H9 (cell line): ENCODE data around the gene GABRD. TPM values are rescaled to one million over a fixed set of nuclear protein-coding genes. Genes with fewer than 3 reads are reported as not detected.

Source experiments
- DNase-seq: peaks from one replicate; pipeline ENCODE4 v3.0.0-alpha.2; 2017
- H2AFZ ChIP-seq: one replicate; pipeline ENCODE4 v1.6.1; 2013; ENCODE audit warnings: mild to moderate bottlenecking, low read length, control low read depth, moderate library complexity
- H2AK5ac ChIP-seq: 2 replicates; pipeline ENCODE4 v1.6.1; 2013; ENCODE audit warnings: low read length, control low read depth, mixed read lengths; ENCODE audit not compliant: insufficient read length
- H2BK120ac ChIP-seq: one replicate; pipeline ENCODE4 v1.6.1; 2013; ENCODE audit warnings: low read depth, mild to moderate bottlenecking, low read length, control low read depth, inconsistent platforms; ENCODE audit not compliant: poor library complexity, severe bottlenecking
- H2BK12ac ChIP-seq: 2 replicates; pipeline ENCODE4 v1.6.1; 2013; ENCODE audit warnings: low read length, control low read depth, mixed read lengths, low read depth; ENCODE audit not compliant: insufficient read length
- H2BK15ac ChIP-seq: 2 replicates; pipeline ENCODE4 v1.6.1; 2013; ENCODE audit warnings: low read depth, low read length, control low read depth
- H2BK20ac ChIP-seq: one replicate; pipeline ENCODE4 v1.6.1; 2013; ENCODE audit warnings: low read depth, mild to moderate bottlenecking, low read length, control low read depth, inconsistent platforms; ENCODE audit not compliant: poor library complexity, severe bottlenecking
- H2BK5ac ChIP-seq: 2 replicates; pipeline ENCODE4 v1.6.1; 2013; ENCODE audit warnings: low read length, control low read depth, mixed read lengths; ENCODE audit not compliant: insufficient read length
- H3K14ac ChIP-seq: 2 replicates; pipeline ENCODE4 v1.6.1; 2013; ENCODE audit warnings: low read length, control low read depth; ENCODE audit not compliant: insufficient read depth
- H3K18ac ChIP-seq: 2 replicates; pipeline ENCODE4 v1.6.1; 2013; ENCODE audit warnings: low read depth, mild to moderate bottlenecking, mixed read lengths, low read length, control low read depth; ENCODE audit not compliant: insufficient read length
- H3K23ac ChIP-seq: 2 replicates; pipeline ENCODE4 v1.6.1; 2013; ENCODE audit warnings: low read length, control low read depth, mixed read lengths, low read depth; ENCODE audit not compliant: insufficient read length
- H3K23me2 ChIP-seq: 2 replicates; pipeline ENCODE4 v1.6.1; 2013; ENCODE audit warnings: low read depth, mild to moderate bottlenecking, mixed read lengths, low read length, control low read depth; ENCODE audit not compliant: insufficient read length, poor library complexity, severe bottlenecking
- H3K27ac ChIP-seq: 2 replicates; pipeline ENCODE4 v1.5.1; 2013; ENCODE audit warnings: low read length, control low read depth, mixed read lengths, low read depth; ENCODE audit not compliant: insufficient read length
- H3K27me3 ChIP-seq: 2 replicates; pipeline ENCODE4 v1.6.1; 2013; ENCODE audit warnings: low read length, control low read depth, inconsistent platforms; ENCODE audit not compliant: insufficient read depth
- H3K4ac ChIP-seq: 2 replicates; pipeline ENCODE4 v1.6.1; 2013; ENCODE audit warnings: low read depth, mild to moderate bottlenecking, control low read depth, inconsistent platforms, low read length, moderate library complexity
- H3K4me1 ChIP-seq: 2 replicates; pipeline ENCODE4 v1.6.1; 2013; ENCODE audit warnings: low read length, control low read depth, inconsistent platforms; ENCODE audit not compliant: insufficient read depth
- H3K4me2 ChIP-seq: 2 replicates; pipeline ENCODE4 v1.6.1; 2013; ENCODE audit warnings: low read length, control low read depth, mixed read lengths; ENCODE audit not compliant: insufficient read length, insufficient read depth
- H3K56ac ChIP-seq: 2 replicates; pipeline ENCODE4 v1.6.1; 2013; ENCODE audit warnings: low read depth, mild to moderate bottlenecking, mixed read lengths, low read length, control low read depth; ENCODE audit not compliant: insufficient read length
- H3K79me1 ChIP-seq: 2 replicates; pipeline ENCODE4 v1.6.1; 2013; ENCODE audit warnings: low read depth, mild to moderate bottlenecking, moderate library complexity, low read length, control low read depth, inconsistent platforms; ENCODE audit not compliant: insufficient read depth, poor library complexity, severe bottlenecking
- H3K79me2 ChIP-seq: 2 replicates; pipeline ENCODE4 v1.6.1; 2013; ENCODE audit warnings: low read length, control low read depth, inconsistent platforms; ENCODE audit not compliant: insufficient read depth
- H3K9ac ChIP-seq: 2 replicates; pipeline ENCODE4 v1.6.1; 2013; ENCODE audit warnings: low read length, control low read depth, mixed read lengths; ENCODE audit not compliant: insufficient read length; ENCODE audit errors: extremely low read depth
- H3K9me3 ChIP-seq: one replicate; pipeline ENCODE4 v1.6.1; 2013; ENCODE audit warnings: low read depth, low read length, inconsistent platforms; ENCODE audit not compliant: control insufficient read depth
- H3T11ph ChIP-seq: one replicate; pipeline ENCODE4 v1.6.1; 2013; ENCODE audit warnings: mild to moderate bottlenecking, low read length, control low read depth, inconsistent platforms
- H4K20me1 ChIP-seq: one replicate; pipeline ENCODE4 v1.6.1; 2013; ENCODE audit not compliant: control insufficient read depth, insufficient read length, insufficient read depth
- H4K5ac ChIP-seq: 2 replicates; pipeline ENCODE4 v1.6.1; 2013; ENCODE audit warnings: low read depth, mild to moderate bottlenecking, mixed read lengths, low read length, control low read depth; ENCODE audit not compliant: insufficient read length
- H4K8ac ChIP-seq: replicated peaks from 2 replicates; pipeline ENCODE4 v1.6.1; 2013; ENCODE audit warnings: low read length, control low read depth, mixed read lengths, low read depth; ENCODE audit not compliant: insufficient read length
- H4K91ac ChIP-seq: 2 replicates; pipeline ENCODE4 v1.6.1; 2013; ENCODE audit warnings: low read depth, mild to moderate bottlenecking, moderate library complexity, mixed read lengths, low read length, control low read depth; ENCODE audit not compliant: insufficient read length
- H3K27ac Mint-ChIP-seq, 3 experiments: 2 replicates in 2 of 3; 3 replicates in 1 of 3; pipeline ENCODE4 v1.8.0; 2020 to 2021; ENCODE audit warnings: mixed read lengths in 3 of 3, mild to moderate bottlenecking in 1 of 3, moderate library complexity in 1 of 3
- H3K27me3 Mint-ChIP-seq: 2 replicates; pipeline ENCODE4 v1.8.0; 2021; ENCODE audit warnings: low read depth, mild to moderate bottlenecking, moderate library complexity, mixed read lengths
- H3K36me3 Mint-ChIP-seq, 3 experiments: 2 replicates in 2 of 3; 3 replicates in 1 of 3; pipeline ENCODE4 v1.8.0; 2020 to 2021; ENCODE audit warnings: low read depth in 3 of 3, mixed read lengths in 3 of 3; ENCODE audit not compliant: insufficient read depth in 1 of 3
- H3K4me1 Mint-ChIP-seq, 2 experiments: 2 replicates each; pipeline ENCODE4 v1.8.0; 2020; ENCODE audit warnings: mixed read lengths in 2 of 2
- H3K4me3 Mint-ChIP-seq, 2 experiments: 2 replicates in 1 of 2; 3 replicates in 1 of 2; pipeline ENCODE4 v1.8.0; 2020 to 2021; ENCODE audit warnings: mild to moderate bottlenecking in 2 of 2, mixed read lengths in 2 of 2, moderate library complexity in 1 of 2
- H3K9me3 Mint-ChIP-seq, 2 experiments: 2 replicates in 1 of 2; 3 replicates in 1 of 2; pipeline ENCODE4 v1.8.0; 2020; ENCODE audit warnings: mild to moderate bottlenecking in 2 of 2, mixed read lengths in 2 of 2, moderate library complexity in 1 of 2
- CTCF ChIP-seq: fragments of 200-600 bp; sonication (generic); conservative IDR thresholded peaks from 3 replicates; pipeline ENCODE4 v1.8.0; 2021; ENCODE audit warnings: antibody characterized with exemption, mild to moderate bottlenecking
- WGBS: extraction: QIAGEN DNeasy Blood & Tissue Kit; methylation state at CpG from one replicate; pipeline ENCODE4 v1.1.7; 2013; ENCODE audit warnings: missing lambda C conversion rate, low lambda C conversion rate, mixed read lengths; ENCODE audit not compliant: insufficient read length; ENCODE audit errors: extremely low coverage; 5-methylcytosine and 5-hydroxymethylcytosine counted together
- total RNA-seq: library from RNA; stranded (reverse); gene quantifications from 2 replicates; pipeline ENCODE4 v1.2.1, GENCODE V29; 2021

Gene GABRD
- total RNA-seq, 1 experiment from 2014 or later = 0.59 TPM

GRCh38 chr1:2014741-2015735 lies 4.1 kb upstream of the GABRD start:
- Histone ChIP-seq H2AFZ (no peak overlapping the region), H4K20me1 (no peaks in the 10 kb centered on the region), H3K14ac (no peak overlapping the region; the same call in 1 of the 2 replicates), H3K9ac (no peak overlapping the region), H2BK5ac (no peak overlapping the region), H2BK12ac (no peak overlapping the region), H3K4me2 (no peak overlapping the region), H3K4me1 (no peaks in the 10 kb centered on the region), H3K27ac (no peak overlapping the region), H2BK20ac (no peak overlapping the region), H3T11ph (no peak overlapping the region), H3K79me1 (no peaks in the 10 kb centered on the region), H3K27me3 (peaks cover 4% of the 10 kb centered on the region; the same call in 1 of the 2 replicates), H2BK120ac (no peak overlapping the region), H4K91ac (no peak overlapping the region), H2AK5ac (no peak overlapping the region), H3K56ac (no peak overlapping the region), H4K8ac (no peak overlapping the region), H3K79me2 (no peaks in the 10 kb centered on the region), H3K23me2 (no peaks in the 10 kb centered on the region), H3K18ac (no peak overlapping the region), H3K9me3 (no peaks in the 10 kb centered on the region), H3K4ac (no peak overlapping the region), H2BK15ac (no peak overlapping the region), H3K23ac (no peak overlapping the region), H4K5ac (no peak overlapping the region)
- no peak for TF ChIP-seq CTCF
- no CpG with 5 or more reads among the region's 34 CpGs for WGBS
- Mint-ChIP-seq H3K27me3 (peaks cover 44% of the 10 kb centered on the region), H3K27ac (no peak overlapping the region; a peak in 1 of 7 replicates), H3K4me1 (peaks cover 10 to 13% of the 10 kb centered on the region in 2 experiments), H3K36me3 (no peaks in the 10 kb centered on the region), H3K9me3 (peaks cover 0 to 2% of the 10 kb centered on the region in 2 experiments; a peak in 1 of 5 replicates), H3K4me3 (no peak overlapping the region)
- no peak for DNase-seq
